H1 (cell line): ENCODE measurements around the gene PLXNA4. TPM values are rescaled to one million over a fixed set of nuclear protein-coding genes. Genes with fewer than 3 reads are reported as not detected.

Source experiments
- CTCF ChIA-PET: fragments of 300-600 bp; sonication (Branson Sonifier 250); formaldehyde crosslinking; loops from one replicate; lab custom pipeline; 2021; ENCODE audit not compliant: partially characterized antibody; lab: Charles Lee
- POLR2A ChIA-PET: fragments of 300-600 bp; sonication (Branson Sonifier 250); formaldehyde crosslinking; loops from one replicate; lab custom pipeline; 2021; ENCODE audit warnings: inconsistent platforms; ENCODE audit not compliant: partially characterized antibody; lab: Charles Lee
- DNase-seq, 2 experiments: peaks; one replicate each; pipeline versions ENCODE4 v3.0.0 to v3.0.0-alpha.2; 2010 to 2022; ENCODE audit warnings: low spot score in 2 of 2, low read depth in 1 of 2, mixed read lengths in 1 of 2
- FAIRE-seq: peaks from 2 replicates; lab custom pipeline; 2011; peaks lifted over from hg19 to GRCh38; lab: Jason Lieb, UNC
- H2AFZ ChIP-seq: 2 replicates; pipeline ENCODE4 v1.8.1; 2012; ENCODE audit warnings: low read length, inconsistent platforms
- H2AK5ac ChIP-seq: 2 replicates; pipeline ENCODE4 v1.6.1; 2013; ENCODE audit warnings: low read depth, low read length
- H2BK120ac ChIP-seq: replicated peaks from 2 replicates; pipeline ENCODE3; 2013; ENCODE audit warnings: low read depth, low read length, inconsistent platforms
- H2BK12ac ChIP-seq: 2 replicates; pipeline ENCODE4 v1.6.1; 2013; ENCODE audit warnings: low read depth, low read length
- H2BK15ac ChIP-seq: 2 replicates; pipeline ENCODE4 v1.6.1; 2013; ENCODE audit warnings: low read length
- H2BK20ac ChIP-seq: 2 replicates; pipeline ENCODE4 v1.6.1; 2013; ENCODE audit warnings: low read length
- H2BK5ac ChIP-seq: 2 replicates; pipeline ENCODE4 v1.6.1; 2013; ENCODE audit warnings: low read depth, low read length
- H3K14ac ChIP-seq: 2 replicates; pipeline ENCODE4 v1.6.1; 2013; ENCODE audit warnings: inconsistent platforms; ENCODE audit not compliant: insufficient read length
- H3K18ac ChIP-seq: 2 replicates; pipeline ENCODE4 v1.6.1; 2013; ENCODE audit warnings: low read length; ENCODE audit errors: extremely low read depth
- H3K23ac ChIP-seq: 2 replicates; pipeline ENCODE4 v1.6.1; 2013; ENCODE audit warnings: inconsistent platforms; ENCODE audit not compliant: insufficient read length
- H3K23me2 ChIP-seq: 2 replicates; pipeline ENCODE4 v1.6.1; 2013; ENCODE audit warnings: low read depth, low read length
- H3K27ac ChIP-seq: 2 replicates; pipeline ENCODE4 v1.6.1; 2011; ENCODE audit warnings: low read depth, low read length, inconsistent platforms
- H3K27me3 ChIP-seq, 4 experiments: replicated peaks in 1 of 4; 1 replicate in 1 of 4; 2 replicates in 3 of 4; pipeline versions ENCODE4 v1.6.1 to v1.8.1; 2011 to 2013; ENCODE audit warnings: low read length in 3 of 4, mild to moderate bottlenecking in 3 of 4, inconsistent platforms in 2 of 4, mixed read lengths in 2 of 4, moderate library complexity in 1 of 4; ENCODE audit not compliant: control insufficient read depth in 3 of 4, insufficient read depth in 3 of 4; ENCODE audit errors: extremely low read depth in 1 of 4
- H3K36me3 ChIP-seq, 4 experiments: 2 replicates each; pipeline versions ENCODE4 v1.6.1 to v1.8.1; 2011 to 2013; ENCODE audit warnings: mild to moderate bottlenecking in 4 of 4, low read length in 3 of 4, moderate library complexity in 2 of 4, control low read depth in 1 of 4, inconsistent platforms in 1 of 4; ENCODE audit not compliant: insufficient read depth in 4 of 4, control insufficient read depth in 2 of 4
- H3K4ac ChIP-seq: replicated peaks from 2 replicates; pipeline ENCODE3; 2013; ENCODE audit warnings: low read length, low read depth, mixed read lengths, inconsistent platforms; ENCODE audit not compliant: insufficient read length
- H3K4me1 ChIP-seq, 4 experiments: replicated peaks in 1 of 4; 1 replicate in 1 of 4; 2 replicates in 3 of 4; pipeline versions ENCODE4 v1.6.1 to v1.8.1; 2011 to 2013; ENCODE audit warnings: low read length in 3 of 4, inconsistent platforms in 2 of 4, mixed read lengths in 1 of 4; ENCODE audit not compliant: insufficient read depth in 4 of 4, control insufficient read depth in 3 of 4
- H3K4me2 ChIP-seq, 2 experiments: 2 replicates each; pipeline versions ENCODE4 v1.6.1 to v1.8.1; 2011 to 2013; ENCODE audit warnings: low read depth in 2 of 2, low read length in 2 of 2, control low read depth in 1 of 2, inconsistent platforms in 1 of 2, mild to moderate bottlenecking in 1 of 2; ENCODE audit not compliant: insufficient read depth in 1 of 2
- H3K4me3 ChIP-seq, 4 experiments: fragments of 200-600, 300-600 bp in 1 of 4; sonication (generic), shearing (Covaris generic), sonication (Bioruptor Twin) in 1 of 4; 2 replicates each; pipeline versions ENCODE4 v1.5.1 to v1.8.1; 2011 to 2016; ENCODE audit warnings: low read length in 4 of 4, low read depth in 3 of 4, control low read depth in 2 of 4, inconsistent platforms in 2 of 4, mild to moderate bottlenecking in 2 of 4, mixed read lengths in 1 of 4, moderate library complexity in 1 of 4; ENCODE audit not compliant: insufficient read depth in 2 of 4; ENCODE audit errors: extremely low read depth in 1 of 4
- H3K56ac ChIP-seq: replicated peaks from 2 replicates; pipeline ENCODE3; 2013; ENCODE audit warnings: low read depth, mild to moderate bottlenecking, mixed read lengths, low read length, inconsistent platforms; ENCODE audit not compliant: insufficient read length
- H3K79me1 ChIP-seq: 2 replicates; pipeline ENCODE4 v1.6.1; 2013; ENCODE audit warnings: low read depth, low read length, control low read depth
- H3K79me2 ChIP-seq, 2 experiments: 2 replicates each; pipeline versions ENCODE4 v1.6.1 to v1.8.1; 2012 to 2013; ENCODE audit warnings: low read length in 2 of 2, mild to moderate bottlenecking in 2 of 2, inconsistent platforms in 1 of 2; ENCODE audit not compliant: insufficient read depth in 2 of 2, control insufficient read depth in 1 of 2
- H3K9ac ChIP-seq, 4 experiments: replicated peaks in 1 of 4; 1 replicate in 1 of 4; 2 replicates in 3 of 4; pipeline versions ENCODE4 v1.6.1 to v1.8.1; 2011 to 2013; ENCODE audit warnings: low read depth in 3 of 4, low read length in 3 of 4, control low read depth in 2 of 4, mild to moderate bottlenecking in 2 of 4, moderate library complexity in 2 of 4, inconsistent platforms in 1 of 4; ENCODE audit errors: extremely low read depth in 1 of 4
- H3K9me3 ChIP-seq, 2 experiments: 2 replicates each; pipeline versions ENCODE4 v1.6.1 to v1.8.1; 2012 to 2013; ENCODE audit warnings: mild to moderate bottlenecking in 2 of 2, moderate library complexity in 2 of 2, control low read depth in 1 of 2, inconsistent platforms in 1 of 2, low read depth in 1 of 2, low read length in 1 of 2, mixed read lengths in 1 of 2; ENCODE audit not compliant: insufficient read depth in 2 of 2
- H4K20me1 ChIP-seq, 2 experiments: replicated peaks in 1 of 2; 2 replicates each; pipeline versions ENCODE3 to v1.8.1; 2011 to 2013; ENCODE audit warnings: inconsistent platforms in 2 of 2, low read length in 2 of 2, mild to moderate bottlenecking in 1 of 2; ENCODE audit not compliant: insufficient read depth in 2 of 2, control insufficient read depth in 1 of 2
- H4K5ac ChIP-seq: 2 replicates; pipeline ENCODE4 v1.6.1; 2013; ENCODE audit warnings: low read length, low read depth, mixed read lengths, inconsistent platforms; ENCODE audit not compliant: insufficient read length
- H4K8ac ChIP-seq: 2 replicates; pipeline ENCODE4 v1.8.0; 2013; ENCODE audit warnings: mild to moderate bottlenecking, moderate library complexity, low read length, inconsistent platforms; ENCODE audit not compliant: insufficient read depth; ENCODE audit errors: extremely low read depth
- H4K91ac ChIP-seq: replicated peaks from 2 replicates; pipeline ENCODE3; 2013; ENCODE audit warnings: low read length, mixed read lengths, inconsistent platforms; ENCODE audit not compliant: insufficient read length
- RBBP5 ChIP-seq: IDR thresholded peaks from 2 replicates; pipeline ENCODE4 v1.7.1; 2012; ENCODE audit warnings: low read depth, mild to moderate bottlenecking, inconsistent platforms, low read length, moderate library complexity, borderline replicate concordance
- WGBS, 2 experiments: shearing (Covaris generic) in 1 of 2; methylation state at CpG; one replicate each; pipeline versions ENCODE4 v1.1.6 to v1.1.7; 2013 to 2015; ENCODE audit warnings: low lambda C conversion rate in 2 of 2, mixed read lengths in 2 of 2, inconsistent platforms in 1 of 2, low coverage in 1 of 2, missing lambda C conversion rate in 1 of 2; ENCODE audit not compliant: insufficient replicate concordance in 2 of 2, insufficient coverage in 1 of 2, insufficient read length in 1 of 2; ENCODE audit errors: extremely low coverage in 1 of 2, missing lambda C conversion rate in 1 of 2; 5-methylcytosine and 5-hydroxymethylcytosine counted together
- polyA plus RNA-seq, 7 experiments: library from polyadenylated mRNA; depleted of rRNA in 3 of 7; stranded (reverse) in 5 of 7; unstranded in 2 of 7; fragments of >200 nt in 5 of 7; fragments of 200-250 nt in 2 of 7; gene quantifications; 1 replicate in 5 of 7; 2 replicates in 1 of 7; 4 replicates in 1 of 7; pipeline versions ENCODE4 v1.2.1 to v1.2.3, GENCODE V29; 2011 to 2013; ENCODE audit warnings: missing spikeins in 2 of 7, mixed read lengths in 2 of 7
- total RNA-seq: library from RNA; stranded (reverse); fragmentation: NEBNext Ultra II Directional; extraction: Animal tissue kit (Norgen Biotek cat#: 25700); gene quantifications from 2 replicates; pipeline ENCODE4 v1.2.1, GENCODE V29; 2021

PLXNA4 gene
- total and polyA plus RNA-seq, 2 of the 8 experiments (the other 6 are each of a cell fraction or from before 2014, with no cell fraction given) = 0.76 to 0.79 TPM

- H3K27me3 ChIP-seq = no peaks in the 10 kb centered on the region; a peak in 1 of 7 replicates
- no peak overlapping the region for H2AFZ ChIP-seq
- no peaks in the 10 kb centered on the region for H3K79me1 ChIP-seq
- no peaks in the 10 kb centered on the region for H3K36me3 ChIP-seq
- H3K79me2 ChIP-seq = no peaks in the 10 kb centered on the region
- no peak overlapping the region for H2BK120ac ChIP-seq
- POLR2A ChIA-PET = no interaction called here
- no peaks in the 10 kb centered on the region for H3K23me2 ChIP-seq
- no peak overlapping the region for H4K8ac ChIP-seq
- no peak overlapping the region for H3K4me2 ChIP-seq
- H3K9me3 ChIP-seq = no peaks in the 10 kb centered on the region
- no peak overlapping the region for H3K18ac ChIP-seq
- H3K14ac ChIP-seq = no peak overlapping the region
- no peak overlapping the region for H3K27ac ChIP-seq
- no peak overlapping the region for H4K5ac ChIP-seq
- no peaks in the 10 kb centered on the region for H4K20me1 ChIP-seq
- H3K9ac ChIP-seq = no peak overlapping the region
- H3K56ac ChIP-seq = no peak overlapping the region
- no peak overlapping the region for H2BK12ac ChIP-seq
- H3K23ac ChIP-seq = no peak overlapping the region
- FAIRE-seq (no peak), DNase-seq (no peak)
- no peak overlapping the region for H3K4ac ChIP-seq
- no peak overlapping the region for H2BK20ac ChIP-seq
- CTCF ChIA-PET = interaction anchor here (1.4 kb wide), 1 partner anchor 41 kb away, joined by 5 read pairs; no protein-coding TSS in a partner anchor
- WGBS, 2 experiments = 94% methylated on average over 3 of the region's 3 CpGs; no CpG with 5 or more reads in 1 of the 2 experiments
- H4K91ac ChIP-seq = no peak overlapping the region
- H2BK5ac ChIP-seq = no peak overlapping the region
- no peaks in the 10 kb centered on the region for H3K4me1 ChIP-seq
- H2BK15ac ChIP-seq = no peak overlapping the region
- H2AK5ac ChIP-seq = no peak overlapping the region
- no peak overlapping the region for H3K4me3 ChIP-seq
- no peak for TF ChIP-seq RBBP5
Measured at GRCh38 chr7:132359743-132360142, 216.5 kb downstream of the PLXNA4 start.
